Endothelial cell of umbilical vein (primary cell): ENCODE results near the gene ACSBG1.

Source experiments
- MYC ChIP-seq: IDR thresholded peaks from one replicate; pipeline ENCODE4 v1.6.1; 2011; ENCODE audit warnings: mild to moderate bottlenecking, low read depth, low read length
- POLR2A ChIP-seq: IDR thresholded peaks from 2 replicates; pipeline ENCODE4 v1.6.1; 2012; ENCODE audit warnings: low read depth, mild to moderate bottlenecking, control low read depth, low read length
- TF ChIP-seq, protein P1 (sequence below), 2 donors: IDR thresholded peaks; 1 replicate in 1 of 2; 2 replicates in 1 of 2; pipeline ENCODE4 v1.5.1; 2011; ENCODE audit warnings: low read length in 2 of 2, mild to moderate bottlenecking in 2 of 2, moderate library complexity in 2 of 2, control low read depth in 1 of 2, inconsistent platforms in 1 of 2, low read depth in 1 of 2; ENCODE audit not compliant: insufficient read depth in 1 of 2; ENCODE audit errors: extremely low read depth in 1 of 2
- TF ChIP-seq, protein P2 (sequence below): IDR thresholded peaks from 2 replicates; pipeline ENCODE4 v1.6.1; 2011; ENCODE audit not compliant: insufficient read depth, insufficient read length

DNA sequence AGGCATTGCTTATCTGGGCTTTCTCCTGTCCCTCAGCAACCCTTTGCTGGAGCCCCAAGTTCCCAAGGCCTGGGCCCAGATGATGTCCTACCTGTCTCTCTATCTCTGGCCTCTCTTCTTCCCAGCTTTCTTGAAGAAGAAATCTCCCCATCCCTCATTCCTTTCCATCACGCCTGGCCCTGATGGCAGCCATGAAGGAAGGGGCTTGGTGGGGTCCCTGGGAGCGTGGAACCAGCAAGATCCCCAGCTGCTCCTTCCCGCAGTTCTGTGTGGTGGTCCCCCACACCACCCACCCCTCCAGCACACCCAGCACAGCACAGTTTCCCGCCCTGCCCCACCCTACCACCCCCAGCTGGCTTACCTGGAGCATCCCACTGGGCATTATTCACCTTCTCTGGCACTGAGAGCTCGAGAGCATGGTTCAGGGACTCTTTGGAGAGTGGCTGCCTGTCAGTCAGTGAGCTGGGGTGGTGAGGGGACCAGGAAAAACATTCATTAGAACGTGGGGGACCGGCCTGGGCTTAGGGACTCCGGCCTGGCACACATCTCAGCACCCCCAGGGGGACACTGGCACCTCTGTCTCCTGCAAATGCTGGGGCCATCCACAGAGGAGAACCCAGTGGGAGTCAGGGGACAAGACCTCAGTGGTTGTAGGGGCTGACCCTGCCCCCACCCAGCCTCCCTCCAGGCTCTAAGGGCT is 26.6 kb downstream of the ACSBG1 start:
- no peak for TF ChIP-seq POLR2A
- TF ChIP-seq, protein P1, sequence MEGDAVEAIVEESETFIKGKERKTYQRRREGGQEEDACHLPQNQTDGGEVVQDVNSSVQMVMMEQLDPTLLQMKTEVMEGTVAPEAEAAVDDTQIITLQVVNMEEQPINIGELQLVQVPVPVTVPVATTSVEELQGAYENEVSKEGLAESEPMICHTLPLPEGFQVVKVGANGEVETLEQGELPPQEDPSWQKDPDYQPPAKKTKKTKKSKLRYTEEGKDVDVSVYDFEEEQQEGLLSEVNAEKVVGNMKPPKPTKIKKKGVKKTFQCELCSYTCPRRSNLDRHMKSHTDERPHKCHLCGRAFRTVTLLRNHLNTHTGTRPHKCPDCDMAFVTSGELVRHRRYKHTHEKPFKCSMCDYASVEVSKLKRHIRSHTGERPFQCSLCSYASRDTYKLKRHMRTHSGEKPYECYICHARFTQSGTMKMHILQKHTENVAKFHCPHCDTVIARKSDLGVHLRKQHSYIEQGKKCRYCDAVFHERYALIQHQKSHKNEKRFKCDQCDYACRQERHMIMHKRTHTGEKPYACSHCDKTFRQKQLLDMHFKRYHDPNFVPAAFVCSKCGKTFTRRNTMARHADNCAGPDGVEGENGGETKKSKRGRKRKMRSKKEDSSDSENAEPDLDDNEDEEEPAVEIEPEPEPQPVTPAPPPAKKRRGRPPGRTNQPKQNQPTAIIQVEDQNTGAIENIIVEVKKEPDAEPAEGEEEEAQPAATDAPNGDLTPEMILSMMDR (IDR thresholded peaks at IDR 0.05; ENCODE audit: extremely low read depth in 1 of 2, insufficient read depth in 1 of 2, low read depth in 1 of 2, low read length in 2 of 2), result no peak
- TF ChIP-seq MYC, result no peak
- TF ChIP-seq, protein P2, sequence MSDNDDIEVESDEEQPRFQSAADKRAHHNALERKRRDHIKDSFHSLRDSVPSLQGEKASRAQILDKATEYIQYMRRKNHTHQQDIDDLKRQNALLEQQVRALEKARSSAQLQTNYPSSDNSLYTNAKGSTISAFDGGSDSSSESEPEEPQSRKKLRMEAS, result no peak
